Kidney (tissue), 14 donors: ENCODE data around the gene NBEA. TPM values are rescaled to one million over a fixed set of nuclear protein-coding genes. Genes with fewer than 3 reads are reported as not detected.
A peak's percentile ranks its signal among the peaks of the same experiment; 100 is the strongest.

Source experiments
- DNase-seq, 5 donors: peaks; one replicate each; pipeline ENCODE4 v3.0.0-alpha.2; 2013 to 2020
- FAIRE-seq: peaks from 2 replicates; lab custom pipeline; 2012; peaks lifted over from hg19 to GRCh38; lab: Jason Lieb, UNC
- H3K27ac ChIP-seq, 2 donors: one replicate each; pipeline ENCODE4 v1.7.0; 2013; ENCODE audit warnings: low read depth in 2 of 2, low read length in 2 of 2, inconsistent platforms in 1 of 2
- H3K27me3 ChIP-seq: one replicate; pipeline ENCODE4 v1.7.1; 2013; ENCODE audit warnings: low read length, inconsistent platforms; ENCODE audit not compliant: control insufficient read depth, insufficient read depth
- H3K36me3 ChIP-seq, 3 donors: one replicate each; pipeline versions ENCODE4 v1.7.0 to v1.7.1; 2013; ENCODE audit warnings: low read length in 3 of 3, control low read depth in 1 of 3, inconsistent platforms in 1 of 3; ENCODE audit not compliant: insufficient read depth in 3 of 3, control insufficient read depth in 2 of 3
- H3K4me1 ChIP-seq, 3 donors: one replicate each; pipeline versions ENCODE4 v1.7.0 to v1.7.1; 2013; ENCODE audit warnings: low read length in 3 of 3, inconsistent platforms in 1 of 3, low read depth in 1 of 3; ENCODE audit not compliant: control insufficient read depth in 2 of 3, insufficient read depth in 2 of 3
- H3K4me3 ChIP-seq, 3 donors: one replicate each; pipeline versions ENCODE4 v1.7.0 to v1.8.1; 2013; ENCODE audit warnings: low read length in 3 of 3, control low read depth in 1 of 3, inconsistent platforms in 1 of 3
- H3K9ac ChIP-seq, 3 donors: one replicate each; pipeline versions ENCODE4 v1.7.0 to v1.7.1; 2013; ENCODE audit warnings: low read length in 3 of 3, control low read depth in 1 of 3, inconsistent platforms in 1 of 3
- H3K9me3 ChIP-seq, 3 donors: one replicate each; pipeline versions ENCODE4 v1.7.0 to v1.7.1; 2013; ENCODE audit warnings: low read length in 3 of 3, control low read depth in 1 of 3, inconsistent platforms in 1 of 3; ENCODE audit not compliant: control insufficient read depth in 2 of 3, insufficient read depth in 1 of 3
- intact Hi-C: fragments of 100-400 bp; cut with DNase I; formaldehyde crosslinking; loops from one replicate; pipeline ENCODE4 v1.11.1; 2022
- polyA plus RNA-seq: library from polyadenylated mRNA; stranded (reverse); fragments of 350-450 nt; fragmentation: Illumina TruSeq; extraction: RNeasy Lipid Tissue Mini Kit (QIAGEN cat#74804); gene quantifications from one replicate; pipeline ENCODE4 v1.2.3, GENCODE V29; 2014; ENCODE audit warnings: low read depth, low replicate concordance; ENCODE audit not compliant: insufficient read depth
- total RNA-seq: library from RNA; stranded (reverse); fragmentation: NEBNext Ultra II Directional; extraction: Animal tissue kit (Norgen Biotek cat#: 25700); gene quantifications from one replicate; pipeline ENCODE4 v1.2.1, GENCODE V29; 2021
- TF ChIP-seq, protein P1 (sequence below): IDR thresholded peaks from 3 replicates; pipeline ENCODE4 v1.5.1; 2012; ENCODE audit warnings: mild to moderate bottlenecking, moderate library complexity, borderline replicate concordance; ENCODE audit not compliant: insufficient read depth; ENCODE audit errors: extremely low read depth
- donor health status: control.
- donor health status: control.
- donor health status: control.
- donor health status: control.
- donor health status: control.
- donor health status: DM: yes; HTN: yes; CAD: no.
- donor health status: Normal renal cell carcinoma (clear cell type).

The NBEA gene
- total and polyA plus RNA-seq, 2 donors from 2014 or later = 4.7 to 14.6 TPM

DNA sequence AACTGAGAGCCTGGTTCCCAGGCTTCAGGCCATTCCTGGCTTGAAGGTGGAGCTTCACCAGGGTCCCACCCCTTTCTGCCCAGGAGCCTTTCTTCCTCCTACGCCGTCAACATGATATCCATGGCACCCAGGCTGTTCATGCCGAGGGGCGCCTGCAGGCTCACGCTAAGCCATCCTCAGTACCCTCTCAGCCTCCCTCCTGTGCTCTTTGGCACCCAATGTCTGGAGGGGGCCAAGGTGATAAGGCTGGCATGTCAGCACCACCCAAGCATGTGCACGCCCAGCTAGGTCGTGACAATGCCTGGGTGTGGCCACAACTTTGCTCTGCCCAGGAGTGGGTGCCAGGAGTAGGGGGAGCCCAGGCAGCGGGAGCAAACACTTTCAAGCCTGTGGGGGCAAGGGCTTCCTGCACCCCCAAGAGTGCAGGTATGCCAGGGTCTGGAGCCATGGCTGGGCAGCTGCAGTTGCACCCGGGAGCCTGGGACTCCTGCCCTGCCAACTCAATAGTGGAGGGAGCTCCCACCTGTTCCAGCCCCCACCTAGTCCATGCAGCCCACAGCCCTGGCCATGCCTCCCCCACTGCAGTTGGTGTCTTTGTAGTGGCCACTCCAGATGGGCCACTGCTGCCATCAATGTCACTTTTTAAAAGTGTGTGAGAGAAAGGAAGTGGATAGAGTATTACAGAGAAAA, 314.5 kb downstream of the NBEA start:
- TF ChIP-seq, protein P1, sequence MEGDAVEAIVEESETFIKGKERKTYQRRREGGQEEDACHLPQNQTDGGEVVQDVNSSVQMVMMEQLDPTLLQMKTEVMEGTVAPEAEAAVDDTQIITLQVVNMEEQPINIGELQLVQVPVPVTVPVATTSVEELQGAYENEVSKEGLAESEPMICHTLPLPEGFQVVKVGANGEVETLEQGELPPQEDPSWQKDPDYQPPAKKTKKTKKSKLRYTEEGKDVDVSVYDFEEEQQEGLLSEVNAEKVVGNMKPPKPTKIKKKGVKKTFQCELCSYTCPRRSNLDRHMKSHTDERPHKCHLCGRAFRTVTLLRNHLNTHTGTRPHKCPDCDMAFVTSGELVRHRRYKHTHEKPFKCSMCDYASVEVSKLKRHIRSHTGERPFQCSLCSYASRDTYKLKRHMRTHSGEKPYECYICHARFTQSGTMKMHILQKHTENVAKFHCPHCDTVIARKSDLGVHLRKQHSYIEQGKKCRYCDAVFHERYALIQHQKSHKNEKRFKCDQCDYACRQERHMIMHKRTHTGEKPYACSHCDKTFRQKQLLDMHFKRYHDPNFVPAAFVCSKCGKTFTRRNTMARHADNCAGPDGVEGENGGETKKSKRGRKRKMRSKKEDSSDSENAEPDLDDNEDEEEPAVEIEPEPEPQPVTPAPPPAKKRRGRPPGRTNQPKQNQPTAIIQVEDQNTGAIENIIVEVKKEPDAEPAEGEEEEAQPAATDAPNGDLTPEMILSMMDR = no peak
- H3K4me3 ChIP-seq = no peak overlapping the region
- no peaks in the 10 kb centered on the region for H3K36me3 ChIP-seq
- no peak overlapping the region for H3K27ac ChIP-seq
- peaks cover 0 to 5% (median 0%) of the 10 kb centered on the region in 3 donors for H3K4me1 ChIP-seq
- DNase-seq = peak in 1 of 5 donors; percentile 64
- no peak for FAIRE-seq
- H3K9me3 ChIP-seq = no peaks in the 10 kb centered on the region
- H3K9ac ChIP-seq = no peak overlapping the region
- intact Hi-C loops = no loop called here
- H3K27me3 ChIP-seq = no peaks in the 10 kb centered on the region

- Histone ChIP-seq H3K27me3 (no peaks in the 10 kb centered on the region), H3K4me3 (no peak overlapping the region), H3K27ac (no peak overlapping the region), H3K36me3 (no peaks in the 10 kb centered on the region), H3K9me3 (no peaks in the 10 kb centered on the region), H3K4me1 (peaks cover 0 to 5% (median 0%) of the 10 kb centered on the region in 3 donors), H3K9ac (no peak overlapping the region)
- FAIRE-seq (no peak), DNase-seq (no peak)
- intact Hi-C loops = no loop called here
- TF ChIP-seq, protein P1 = no peak
Observed at GRCh38 chr13:35260316-35260715, 318.2 kb downstream of the NBEA start.

DNA sequence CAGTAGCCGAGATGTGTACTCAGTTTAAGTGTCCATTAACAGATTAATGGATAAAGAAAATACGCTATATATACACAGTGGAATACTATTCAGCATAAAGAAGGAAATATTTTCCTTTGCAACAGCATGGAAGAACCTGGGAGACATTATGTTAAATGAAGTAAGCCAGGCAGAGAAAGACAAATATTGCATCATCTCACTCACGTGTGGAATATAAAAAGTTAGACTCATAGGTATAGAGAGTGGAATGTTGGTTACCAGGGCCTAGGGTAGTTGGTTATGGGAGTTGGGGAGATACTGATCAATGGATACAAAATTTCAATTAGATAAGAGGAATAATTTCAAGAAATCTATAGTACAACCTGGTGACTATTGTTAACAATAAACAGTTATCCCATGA, 324.3 kb downstream of the NBEA start:
- no peak overlapping the region for H3K4me3 ChIP-seq
- no peak for DNase-seq
- no peaks in the 10 kb centered on the region for H3K36me3 ChIP-seq
- TF ChIP-seq, protein P1 = no peak
- H3K27ac ChIP-seq = no peak overlapping the region
- H3K27me3 ChIP-seq = no peaks in the 10 kb centered on the region
- intact Hi-C loops = no loop called here
- no peak overlapping the region for H3K9ac ChIP-seq
- no peak for FAIRE-seq
- H3K4me1 ChIP-seq = no peaks in the 10 kb centered on the region
- H3K9me3 ChIP-seq = no peaks in the 10 kb centered on the region
